PC-3 (cell line): ENCODE measurements around the gene YY1. TPM values are rescaled to one million over a fixed set of nuclear protein-coding genes. Genes with fewer than 3 reads are reported as not detected.

Experiments
- ATAC-seq: fragments of 200-7000 bp; cut with Tn5 transposase; 2 replicates; pipeline ENCODE4 v1.9.1; 2020; ENCODE audit warnings: mild to moderate bottlenecking, moderate library complexity
- BruUV-seq: library from RNA; stranded (reverse); fragments of 400-500 nt; replicated peaks from 2 replicates; lab custom pipeline; 2021; lab: Mats Ljungman, UMichigan
- CTCF ChIA-PET: fragments of 300-600 bp; sonication (Branson Sonifier 250); formaldehyde crosslinking; loops from one replicate; lab custom pipeline; 2022; ENCODE audit warnings: antibody characterized with exemption; lab: Charles Lee
- POLR2A ChIA-PET: fragments of 300-600 bp; sonication (Branson Sonifier 250); formaldehyde crosslinking; loops from one replicate; lab custom pipeline; 2022; ENCODE audit warnings: antibody characterized with exemption; ENCODE audit not compliant: unreplicated experiment; lab: Charles Lee
- DNase-seq: peaks from one replicate; pipeline ENCODE4 v3.0.0-alpha.2; 2015
- H2AFZ ChIP-seq: fragments of 300-600 bp; sonication (generic); 2 replicates; pipeline ENCODE4 v1.6.0; 2016; ENCODE audit warnings: antibody characterized with exemption, low read length
- H3F3A ChIP-seq: fragments of 300-600 bp; sonication (generic); one replicate; pipeline ENCODE4 v1.6.0; 2017; ENCODE audit warnings: antibody characterized with exemption, low read length, control low read depth, mild to moderate bottlenecking; ENCODE audit not compliant: unreplicated experiment
- H3K27ac ChIP-seq: fragments of 300-600 bp; sonication (generic); 2 replicates; pipeline ENCODE4 v1.5.1; 2016; ENCODE audit warnings: mild to moderate bottlenecking, low read length
- H3K27me3 ChIP-seq: fragments of 300-600 bp; sonication (generic); 2 replicates; pipeline ENCODE4 v1.6.1; 2016; ENCODE audit warnings: low read length, mixed read lengths
- H3K36me3 ChIP-seq: fragments of 300-600 bp; sonication (generic); 2 replicates; pipeline ENCODE4 v1.6.1; 2016; ENCODE audit warnings: low read depth, mixed run types, low read length, mixed read lengths
- H3K4me1 ChIP-seq: fragments of 300-600 bp; sonication (generic); 2 replicates; pipeline ENCODE4 v1.5.1; 2016; ENCODE audit warnings: low read length; ENCODE audit not compliant: insufficient read depth
- H3K4me2 ChIP-seq: fragments of 300-600 bp; sonication (generic); 2 replicates; pipeline ENCODE4 v1.6.0; 2016; ENCODE audit warnings: low read length
- H3K4me3 ChIP-seq: fragments of 300-600 bp; sonication (generic); 2 replicates; pipeline ENCODE4 v1.5.1; 2016; ENCODE audit warnings: mild to moderate bottlenecking, low read length, mixed read lengths
- H3K79me2 ChIP-seq: fragments of 300-600 bp; sonication (generic); 2 replicates; pipeline ENCODE4 v1.6.1; 2017; ENCODE audit warnings: low read length, mixed read lengths
- H3K9ac ChIP-seq: fragments of 300-600 bp; sonication (generic); 2 replicates; pipeline ENCODE4 v1.6.0; 2016; ENCODE audit warnings: mild to moderate bottlenecking, low read length
- H3K9me2 ChIP-seq: fragments of 300-600 bp; sonication (generic); replicated peaks from 2 replicates; pipeline ENCODE4 v1.6.1; 2016; ENCODE audit warnings: mixed run types, low read length, mixed read lengths
- H3K9me3 ChIP-seq: fragments of 300-600 bp; sonication (generic); 2 replicates; pipeline ENCODE4 v1.6.1; 2016; ENCODE audit warnings: low read length, mixed read lengths
- H4K20me1 ChIP-seq: fragments of 300-600 bp; sonication (generic); 2 replicates; pipeline ENCODE4 v1.6.1; 2016; ENCODE audit warnings: low read length, mixed read lengths
- CTCF ChIP-seq: fragments of 300-600 bp; sonication (generic); conservative IDR thresholded peaks from 2 replicates; pipeline ENCODE4 v1.5.1; 2017; ENCODE audit warnings: antibody characterized with exemption, low read depth, mild to moderate bottlenecking, low read length
- EZH2 ChIP-seq: fragments of 300-600 bp; sonication (generic); IDR thresholded peaks from one replicate; pipeline ENCODE4 v1.6.1; 2017; ENCODE audit warnings: antibody characterized with exemption, mild to moderate bottlenecking, low read length; ENCODE audit not compliant: unreplicated experiment
- EZH2phosphoT487 ChIP-seq: fragments of 300-600 bp; sonication (generic); IDR thresholded peaks from 2 replicates; pipeline ENCODE4 v1.6.1; 2018; ENCODE audit warnings: mild to moderate bottlenecking, antibody characterized with exemption, low read length, borderline replicate concordance
- intact Hi-C: fragments of 100-400 bp; cut with micrococcal nuclease; formaldehyde crosslinking; loops from 2 replicates; pipeline ENCODE4 v1.9.0; 2023
- total RNA-seq: library from RNA; depleted of rRNA; stranded (reverse); fragments of >200 nt; gene quantifications from 2 replicates; pipeline ENCODE4 v1.2.3, GENCODE V29; 2014

The YY1 gene
- total RNA-seq, 1 experiment from 2014 or later: 64.1 TPM

- no peak for DNase-seq
- ChIA-PET CTCF (no interaction called here), POLR2A (no interaction called here)
- Histone ChIP-seq H3K4me2 (no peak overlapping the region), H3K4me1 (no peaks in the 10 kb centered on the region), H3K36me3 (no peaks in the 10 kb centered on the region), H4K20me1 (no peaks in the 10 kb centered on the region), H3K27me3 (no peaks in the 10 kb centered on the region), H3K4me3 (no peak overlapping the region), H3K9me2 (no peaks in the 10 kb centered on the region), H2AFZ (no peak overlapping the region), H3F3A (no peaks in the 10 kb centered on the region), H3K27ac (no peak overlapping the region), H3K79me2 (no peaks in the 10 kb centered on the region), H3K9ac (no peak overlapping the region), H3K9me3 (no peaks in the 10 kb centered on the region)
- intact Hi-C loops: no loop called here
- no TSS peak for BruUV-seq
- ATAC-seq: no peak
- no peak for TF ChIP-seq EZH2phosphoT487
- no peak for TF ChIP-seq CTCF
- TF ChIP-seq EZH2: no peak
Observed at GRCh38 chr14:100322138-100322957, 83.4 kb downstream of the YY1 start.

- no peak within 1 kb of the TSS for H3K9ac ChIP-seq
- H4K20me1 ChIP-seq: no peaks in the 10 kb centered on the region
- ATAC-seq: no peak
- BruUV-seq: no TSS peak
- no peak within 1 kb of the TSS for H2AFZ ChIP-seq
- POLR2A ChIA-PET: no interaction called here
- CTCF ChIA-PET: no interaction called here
- no peaks in the 10 kb centered on the region for H3K79me2 ChIP-seq
- DNase-seq: no peak
- no peaks in the 10 kb centered on the region for H3K36me3 ChIP-seq
- H3K27ac ChIP-seq: no peak within 1 kb of the TSS
- H3K4me2 ChIP-seq: no peak within 1 kb of the TSS
- no peaks in the 10 kb centered on the region for H3K9me2 ChIP-seq
- H3F3A ChIP-seq: no peaks in the 10 kb centered on the region
- no peak within 1 kb of the TSS for H3K4me3 ChIP-seq
- no peaks in the 10 kb centered on the region for H3K27me3 ChIP-seq
- no peaks in the 10 kb centered on the region for H3K9me3 ChIP-seq
- intact Hi-C loops: no loop called here
- TF ChIP-seq EZH2 (no peak), EZH2phosphoT487 (no peak), CTCF (no peak)
- H3K4me1 ChIP-seq: no peaks in the 10 kb centered on the region
Observed at GRCh38 chr14:100323121-100323941, 84.4 kb downstream of the YY1 start, which contains the start of gene SLC25A47. Gene SLC25A47, plus strand, starts transcription at chr14:100323339. Its CDS starts 76 bp downstream, at chr14:100323415.
